Activated naive CD8-positive, alpha-beta T cell treated with anti-CD3 and anti-CD28 coated beads, Interleukin-2, amount 50 U/mL, for 16 hours (primary cell): ENCODE data around the gene TBX18.

Source experiments
- DNase-seq: peaks from one replicate; pipeline ENCODE4 v3.0.0-alpha.2; 2020; ENCODE audit warnings: low read depth, low spot score

The TBX18 gene

DNA sequence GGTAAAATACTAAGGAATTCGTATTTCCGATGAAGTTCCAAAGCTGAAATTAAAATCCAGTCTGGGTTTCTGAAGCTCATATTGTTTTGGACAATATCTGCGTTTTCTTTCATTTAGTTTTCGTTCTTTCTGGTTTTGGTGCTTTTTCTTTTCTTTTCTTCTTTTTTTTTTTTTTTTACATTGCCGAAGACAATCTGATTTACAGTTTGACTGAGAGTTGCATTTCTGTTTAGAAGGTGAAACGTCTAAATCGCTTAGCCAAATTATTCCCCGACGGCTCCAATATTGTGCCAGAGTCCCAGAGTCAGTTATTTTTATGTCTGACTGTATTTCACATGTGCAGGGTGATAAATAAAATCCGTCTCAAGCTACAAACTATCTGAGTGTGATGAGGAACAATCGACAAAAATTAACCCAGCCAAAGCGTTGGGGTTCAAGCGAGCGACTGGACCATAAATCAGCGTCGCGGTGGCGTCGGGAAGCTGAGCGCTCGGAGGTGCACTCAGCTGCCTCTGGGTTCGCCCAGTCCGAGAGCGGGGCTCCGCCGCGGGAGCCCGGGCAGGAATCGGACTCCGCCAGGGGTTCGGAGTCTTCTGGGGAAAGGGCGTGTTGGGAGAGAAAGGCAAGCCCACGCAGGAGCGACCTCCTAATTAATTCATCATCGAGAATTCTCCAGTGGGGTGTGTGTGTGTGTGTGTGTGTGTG lies 8.2 kb upstream of the TBX18 start:
- DNase-seq = no peak

DNA sequence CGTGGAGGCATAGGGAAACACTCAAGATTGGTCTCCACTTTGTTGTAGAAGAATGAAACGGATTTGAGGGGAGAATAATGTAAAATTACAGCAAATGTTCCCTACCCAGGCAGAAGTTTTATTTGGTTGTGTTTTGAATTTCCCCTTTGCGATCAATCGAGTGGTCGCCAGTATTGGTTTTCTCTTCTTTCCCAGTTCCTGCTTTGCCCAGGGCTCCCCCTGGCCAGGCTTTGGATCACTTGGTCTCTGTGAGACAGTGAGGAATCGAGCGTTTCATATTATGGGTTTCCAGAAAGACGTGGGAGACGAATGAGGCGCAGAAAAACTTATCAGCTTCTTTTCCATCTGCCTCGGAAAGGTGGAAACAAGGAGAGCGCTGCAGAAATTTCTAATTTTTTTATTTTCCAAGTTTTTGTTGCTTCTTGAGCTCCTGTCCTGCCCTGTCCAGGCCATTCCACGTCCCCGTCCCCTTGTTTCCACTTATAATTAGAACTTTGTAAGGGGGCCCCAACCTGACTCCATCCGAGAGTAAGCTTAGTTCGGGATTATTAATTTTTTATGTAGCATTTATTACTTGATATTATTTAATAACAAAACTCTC lies 7.5 kb upstream of the TBX18 start:
- DNase-seq = no peak

DNA sequence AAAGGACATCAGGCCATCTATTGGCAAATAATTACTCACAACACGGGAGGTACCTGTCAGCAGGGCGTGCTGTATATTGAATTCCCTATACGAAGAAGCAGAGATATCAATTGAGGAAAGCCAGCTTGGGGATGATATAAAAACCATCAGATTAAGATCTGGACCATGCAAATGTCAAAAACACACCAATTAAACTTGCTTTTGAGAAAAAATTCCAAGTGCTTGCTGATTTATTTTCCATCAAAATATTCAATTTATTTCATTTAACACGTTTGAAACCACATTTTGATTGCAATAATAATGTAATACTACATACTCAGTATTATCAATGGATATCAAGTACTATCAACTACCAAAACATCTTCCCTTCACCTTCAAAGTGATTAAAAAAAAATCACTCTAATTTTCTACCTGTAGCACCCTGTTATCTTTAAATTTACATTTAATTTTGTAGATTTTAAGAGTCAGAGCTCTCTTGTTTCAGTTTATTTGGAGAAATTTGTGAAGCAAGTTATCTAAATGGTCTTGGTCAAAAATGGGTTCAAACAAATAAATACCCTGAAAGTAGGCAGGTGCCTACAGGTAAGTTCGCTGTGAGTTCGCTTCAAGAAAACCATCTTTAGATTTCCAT lies 6.8 kb upstream of the TBX18 start:
- DNase-seq = no peak

DNA sequence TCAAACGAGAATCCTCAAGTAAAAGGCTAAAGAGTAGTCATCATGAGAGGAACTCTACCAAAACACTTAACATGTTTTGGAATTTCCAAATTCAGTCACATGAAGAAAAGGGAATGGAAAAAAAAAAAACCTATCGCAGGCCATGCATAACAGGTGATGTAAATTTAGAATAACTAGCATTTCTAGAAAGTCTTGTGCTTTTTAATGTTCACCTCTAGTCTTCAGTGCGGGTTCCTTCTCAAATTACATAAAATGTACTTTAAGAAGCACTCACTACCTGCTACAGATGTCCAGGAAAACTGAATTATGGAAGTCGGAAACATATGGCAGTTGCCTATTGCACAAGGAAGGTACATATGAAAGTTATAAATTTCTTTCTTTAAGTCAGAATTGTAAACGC lies 6.1 kb upstream of the TBX18 start:
- no peak for DNase-seq

DNA sequence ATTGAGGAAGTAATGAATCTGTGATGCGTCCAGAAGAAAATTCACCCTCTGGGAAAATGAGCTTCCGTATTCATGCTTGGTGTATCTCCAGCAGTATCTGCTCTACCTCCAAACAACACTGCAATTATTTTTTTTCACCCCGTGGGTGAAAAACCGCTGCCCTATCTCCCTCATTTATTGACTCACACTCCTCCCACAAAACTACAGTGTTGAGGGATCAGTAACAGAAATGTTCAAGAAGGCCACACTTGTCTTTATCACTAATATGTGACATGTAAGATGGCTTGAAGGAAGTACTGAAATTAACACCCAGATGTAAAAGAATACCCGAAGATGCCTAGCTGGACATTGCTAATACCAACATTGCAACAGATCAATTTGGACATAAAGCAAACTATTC lies 4.9 kb upstream of the TBX18 start:
- DNase-seq = no peak

DNA sequence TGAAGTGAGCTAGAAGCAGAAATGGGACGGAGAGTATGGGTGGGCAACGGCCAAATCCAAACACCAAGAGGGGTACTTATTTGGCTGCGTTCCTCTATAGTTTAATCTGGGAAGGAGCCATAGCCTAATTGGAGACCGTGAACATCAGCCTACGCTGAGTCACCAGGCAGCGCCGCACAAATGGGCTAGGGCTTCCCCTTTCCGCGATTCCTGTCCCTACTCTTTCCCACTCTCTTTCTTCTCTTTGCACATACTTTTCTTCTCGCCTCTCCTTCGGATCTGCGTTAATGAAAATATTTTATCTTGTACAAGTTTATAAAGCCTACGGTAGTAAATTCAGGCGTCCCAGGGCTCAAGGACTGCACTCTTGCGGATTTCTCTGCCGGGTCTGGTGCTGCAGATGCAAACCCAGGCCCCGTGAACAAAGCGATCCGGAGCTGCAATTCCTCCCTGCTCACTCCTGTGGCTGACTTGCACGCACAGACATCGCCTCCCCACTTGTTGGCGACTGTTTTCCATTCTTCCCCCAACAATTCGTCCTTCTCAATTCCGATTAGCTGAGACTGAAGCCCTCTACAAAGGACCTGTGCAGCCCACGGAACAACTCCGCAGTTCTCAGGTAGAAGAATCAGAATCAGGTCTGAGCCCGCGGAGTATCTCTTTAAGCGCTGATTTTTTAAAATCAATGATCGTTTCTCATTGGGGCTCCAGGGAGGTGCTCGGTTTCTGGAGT lies 4.2 kb upstream of the TBX18 start:
- no peak for DNase-seq

DNA sequence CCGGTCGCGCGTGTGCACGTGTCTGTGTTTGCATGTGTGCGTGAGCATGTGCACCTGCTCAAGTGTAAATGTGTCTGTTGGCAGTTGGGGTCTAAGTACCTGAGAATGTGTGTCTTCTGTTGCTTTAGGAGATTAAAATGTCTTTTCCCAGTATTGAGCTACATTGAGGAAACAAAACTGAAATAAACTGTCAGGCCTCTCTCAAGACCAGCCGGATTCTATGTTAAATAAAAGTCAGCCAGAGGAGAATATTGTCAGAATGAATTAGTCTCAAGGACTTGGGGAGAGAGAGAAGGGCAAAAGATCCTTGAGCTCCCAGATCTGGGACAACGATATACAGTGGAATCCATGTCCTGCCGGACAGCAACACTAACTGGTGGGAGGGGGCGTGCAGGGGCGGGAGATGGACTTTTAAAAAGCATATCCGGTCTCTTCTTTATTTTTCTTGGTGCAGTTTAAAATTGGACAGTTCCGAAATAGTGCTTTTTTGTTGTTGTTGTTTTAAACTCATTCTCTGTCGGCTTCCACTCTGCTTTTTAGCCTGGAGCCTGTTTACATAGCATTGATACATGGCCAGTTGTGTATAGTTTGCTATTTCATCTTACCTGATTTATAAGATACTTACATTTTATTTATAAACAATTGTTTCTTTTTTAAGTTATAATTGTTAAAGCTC lies 3.3 kb upstream of the TBX18 start:
- no peak for DNase-seq

DNA sequence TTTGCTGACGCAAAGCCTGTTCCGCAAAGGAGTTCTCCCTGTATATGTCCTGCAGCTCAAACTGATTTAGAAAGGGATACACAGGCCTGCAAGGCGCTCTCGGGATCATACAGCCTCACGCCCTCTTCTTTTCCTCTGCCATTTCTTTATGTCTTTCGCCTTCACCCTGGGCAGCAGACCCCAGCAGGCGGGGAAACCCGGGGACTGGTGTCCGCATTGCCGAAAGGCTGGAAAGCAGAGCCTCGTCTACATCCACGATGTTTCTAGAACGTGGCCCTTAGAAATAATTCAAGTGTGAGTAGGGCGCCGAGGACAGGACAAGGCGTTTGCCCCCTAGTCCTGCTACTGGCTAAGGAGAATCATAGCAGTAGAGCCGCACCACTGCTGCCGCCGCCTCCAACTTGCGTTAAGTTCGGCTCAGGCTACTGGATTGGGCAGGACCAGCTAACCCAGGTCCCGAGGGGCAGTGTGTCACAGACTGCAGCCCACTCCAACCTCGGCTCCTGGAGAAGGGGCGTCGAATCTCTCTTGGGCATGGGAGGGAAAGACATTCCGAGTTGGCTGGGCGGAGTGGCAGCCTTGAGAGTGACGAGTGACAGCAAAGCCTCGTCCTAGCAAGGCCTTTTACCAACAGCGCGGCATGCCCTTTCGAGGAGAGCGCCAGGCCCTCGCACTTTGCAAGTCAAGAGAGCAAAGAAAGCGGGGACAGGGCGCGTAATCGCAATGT lies 2.6 kb upstream of the TBX18 start:
- DNase-seq = no peak

DNA sequence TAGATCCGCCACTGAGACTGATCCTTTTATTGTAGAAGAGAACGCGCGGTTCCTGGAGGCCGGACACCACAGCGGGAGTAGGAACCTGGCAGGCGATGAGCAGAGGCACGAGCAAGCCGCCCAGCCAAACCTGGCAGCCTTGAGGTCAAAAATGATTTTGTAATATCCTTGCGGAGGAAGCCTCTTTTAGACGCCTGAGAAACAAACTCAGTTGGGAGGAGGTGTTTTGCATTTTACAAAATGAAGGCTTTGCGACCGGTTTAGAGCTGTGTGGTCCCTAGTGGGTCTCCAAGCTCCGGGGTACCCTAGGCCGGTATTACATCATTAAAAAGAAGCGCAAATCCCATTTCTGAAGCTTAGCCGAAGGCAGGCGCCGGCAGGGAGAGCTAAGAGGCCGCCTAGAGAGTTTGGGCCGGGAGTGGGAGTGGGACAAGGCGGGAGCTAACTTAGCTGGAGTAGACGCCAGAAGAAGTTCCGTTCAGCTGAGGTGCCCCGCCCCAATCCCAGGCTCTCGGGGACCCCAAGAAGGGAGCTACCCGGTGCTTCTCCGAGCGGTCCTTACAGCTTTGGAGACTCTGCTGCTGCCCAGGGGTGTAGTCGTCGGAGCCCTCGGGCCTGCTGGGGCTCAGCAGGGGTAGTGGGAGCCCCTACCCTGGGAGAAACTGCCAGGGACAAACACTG lies 1.9 kb upstream of the TBX18 start:
- DNase-seq = no peak

DNA sequence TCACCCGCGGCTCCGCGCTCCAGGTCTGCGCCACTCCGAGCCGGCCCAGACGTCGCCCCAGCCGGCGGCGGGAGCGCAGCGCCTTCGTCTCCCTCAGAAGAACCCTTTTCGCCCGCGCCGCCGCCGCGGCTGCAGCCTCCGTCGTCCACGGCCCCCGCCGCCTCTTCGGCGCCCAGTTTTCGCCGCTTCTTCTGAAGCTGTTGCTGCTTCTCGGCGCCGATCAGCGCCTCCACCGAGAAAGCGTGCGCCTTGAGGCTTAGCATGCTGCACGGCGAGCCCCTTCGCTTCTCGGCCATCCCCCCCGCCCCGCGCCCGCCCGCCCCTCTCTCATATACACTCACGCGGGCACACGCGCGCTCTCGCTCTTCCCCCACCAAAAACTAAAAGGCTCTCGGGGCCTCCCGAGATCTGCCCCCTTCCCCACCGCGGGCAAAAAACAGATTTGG lies 489 bp downstream of the TBX18 start:
- no peak for DNase-seq

DNA sequence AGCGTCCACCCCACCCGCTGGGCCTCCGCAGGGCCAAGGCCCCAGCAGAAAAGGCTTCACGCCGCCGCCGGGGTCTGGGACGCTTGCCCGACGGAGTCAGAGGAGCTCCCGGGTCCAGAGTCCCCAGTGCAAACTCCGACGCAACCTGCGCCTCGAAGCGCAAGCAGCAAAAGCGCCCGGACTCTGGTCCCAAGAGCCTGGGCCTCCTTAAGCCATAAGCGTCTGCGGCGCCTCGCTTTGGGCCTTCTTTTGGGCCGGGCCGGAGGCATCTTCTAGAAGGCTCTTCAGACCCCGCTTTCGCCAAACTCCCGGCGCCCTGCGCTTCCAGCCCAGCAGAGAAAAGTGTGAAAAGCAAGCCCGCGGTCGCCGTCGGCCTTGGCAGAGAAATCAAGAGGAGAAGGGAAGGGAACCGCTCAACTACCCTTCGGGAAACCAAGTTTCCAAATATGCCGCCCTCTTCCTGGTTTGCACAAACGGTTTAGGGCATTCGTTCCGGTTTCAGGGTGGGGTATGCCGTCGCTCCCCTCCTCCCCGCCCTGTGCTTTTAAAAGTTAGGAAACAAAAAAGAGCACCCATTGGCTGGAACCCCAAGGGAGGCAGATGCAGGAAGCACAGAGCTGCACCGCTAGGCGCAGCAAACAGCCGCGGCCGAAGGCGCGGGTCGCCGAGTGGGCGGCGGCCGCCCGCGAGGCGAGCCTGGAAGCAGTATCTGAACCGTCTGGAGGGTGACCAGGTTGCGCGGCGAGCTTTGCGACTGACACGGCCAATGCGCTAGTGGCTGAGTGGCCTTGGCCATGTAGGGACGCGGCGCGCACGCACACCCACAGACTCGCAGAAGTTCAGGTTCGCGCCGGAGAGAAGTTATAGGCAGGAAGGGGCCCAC lies 1.2 kb downstream of the TBX18 start:
- no peak for DNase-seq

DNA sequence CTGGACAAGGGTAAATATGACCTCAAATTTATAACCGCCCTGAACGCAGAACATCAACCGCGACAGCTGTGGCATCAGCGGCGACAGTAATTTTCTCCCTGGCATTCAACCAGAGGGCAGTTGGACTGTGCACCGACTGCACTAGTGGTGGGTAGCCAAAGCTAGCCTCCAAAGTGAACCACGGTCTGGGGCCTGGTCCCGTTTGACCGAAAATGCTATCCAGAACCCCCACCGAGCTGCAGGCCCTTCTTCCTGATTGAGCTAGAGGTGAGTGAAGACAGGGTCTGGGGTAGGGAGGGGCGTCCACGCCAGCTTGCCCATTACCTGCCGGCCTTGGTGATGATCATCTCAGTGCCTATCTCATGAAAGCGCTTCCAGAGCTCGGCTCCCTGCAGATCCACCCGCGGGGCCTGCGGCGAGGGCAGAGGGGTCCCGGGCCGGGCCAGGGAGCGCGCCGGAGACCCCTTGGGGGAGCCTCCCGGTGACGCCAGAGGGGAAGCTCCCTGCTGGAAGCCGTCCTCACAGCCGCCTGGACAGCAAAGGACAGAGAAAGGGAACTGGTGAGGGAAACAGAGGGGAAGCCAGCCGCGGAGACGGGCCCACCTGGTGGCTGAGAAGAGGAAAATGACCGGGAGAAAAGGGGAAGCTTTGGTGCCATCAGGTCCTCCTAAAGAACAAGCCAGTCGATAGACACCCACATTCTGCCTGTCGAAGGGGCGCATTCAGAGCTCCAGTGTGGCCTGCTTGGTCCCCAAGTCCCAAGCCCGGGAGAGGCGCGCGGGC lies 2.0 kb downstream of the TBX18 start:
- DNase-seq = no peak

DNA sequence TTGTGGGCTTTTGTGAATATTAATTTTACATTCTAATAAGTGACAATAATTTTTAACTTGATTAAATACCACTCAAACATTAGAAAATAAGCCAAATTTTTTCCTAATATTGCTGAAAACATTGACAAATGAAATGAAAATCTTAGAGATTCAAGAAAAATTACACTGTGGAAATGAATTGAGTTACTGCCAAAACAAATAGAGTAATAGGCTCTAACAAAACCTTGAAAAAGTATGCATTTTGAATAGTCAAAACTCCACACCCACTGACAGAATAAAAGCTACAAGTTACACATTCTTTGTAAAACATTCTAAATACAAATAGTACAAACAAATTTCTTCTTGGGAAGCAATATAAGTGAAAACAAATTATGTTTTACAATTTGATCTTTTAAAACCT lies 5.9 kb downstream of the TBX18 start:
- DNase-seq = no peak

DNA sequence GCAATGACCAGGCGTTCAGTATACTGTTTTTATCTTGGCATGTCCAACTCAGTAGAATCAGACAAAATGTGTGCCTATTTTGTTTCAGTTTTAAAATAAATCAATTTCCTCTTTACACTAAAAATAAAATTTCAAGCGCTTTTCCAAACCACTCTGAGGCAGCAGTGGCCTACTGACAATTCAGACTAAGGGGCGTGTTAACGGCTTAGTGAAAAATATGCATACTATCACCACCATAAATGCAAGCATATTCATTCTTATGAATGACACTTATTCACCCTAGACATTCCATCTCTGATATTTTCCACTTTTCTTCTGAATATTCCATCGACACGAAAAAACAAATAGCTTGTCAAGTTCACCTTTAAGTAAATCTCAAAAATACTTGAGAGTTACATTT lies 7.5 kb downstream of the TBX18 start:
- no peak for DNase-seq

DNA sequence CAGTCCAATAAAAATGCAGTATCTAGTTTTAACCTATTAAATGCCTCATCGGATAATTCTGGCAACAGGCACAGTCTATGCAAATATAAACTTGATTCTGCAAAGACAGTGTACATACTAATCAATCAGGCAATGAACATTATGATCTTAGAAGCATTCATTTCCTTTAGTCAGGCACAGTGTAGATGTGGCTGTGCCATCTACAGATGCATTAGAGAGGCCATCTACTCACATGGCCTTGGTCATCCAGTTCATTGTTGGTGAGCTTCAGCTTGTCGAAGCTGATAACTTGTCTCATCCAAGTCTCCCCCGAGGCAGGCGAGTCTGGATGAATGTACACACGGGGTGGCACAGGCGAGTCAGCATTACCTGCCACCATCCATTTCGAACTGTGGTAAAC lies 7.9 kb downstream of the TBX18 start:
- DNase-seq = no peak

DNA sequence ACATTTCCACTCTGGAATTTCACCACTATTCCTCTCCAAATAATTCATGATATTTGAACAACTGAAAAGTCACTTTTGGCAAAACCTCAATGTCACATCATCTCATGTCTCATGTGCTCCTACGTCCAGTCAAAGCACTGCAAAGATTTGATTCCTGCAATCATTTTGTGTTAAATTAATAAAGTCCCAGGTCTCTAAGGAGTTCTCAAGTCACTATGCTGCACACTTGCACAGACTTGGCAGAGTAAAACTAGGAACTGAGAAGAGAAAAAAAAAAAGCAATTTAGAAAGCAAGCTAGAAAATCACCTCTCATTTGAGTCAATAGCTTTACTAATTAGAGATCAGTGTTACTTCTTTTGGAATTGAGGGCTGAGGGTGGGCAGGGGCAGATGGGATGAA lies 11.2 kb downstream of the TBX18 start:
- DNase-seq = no peak

DNA sequence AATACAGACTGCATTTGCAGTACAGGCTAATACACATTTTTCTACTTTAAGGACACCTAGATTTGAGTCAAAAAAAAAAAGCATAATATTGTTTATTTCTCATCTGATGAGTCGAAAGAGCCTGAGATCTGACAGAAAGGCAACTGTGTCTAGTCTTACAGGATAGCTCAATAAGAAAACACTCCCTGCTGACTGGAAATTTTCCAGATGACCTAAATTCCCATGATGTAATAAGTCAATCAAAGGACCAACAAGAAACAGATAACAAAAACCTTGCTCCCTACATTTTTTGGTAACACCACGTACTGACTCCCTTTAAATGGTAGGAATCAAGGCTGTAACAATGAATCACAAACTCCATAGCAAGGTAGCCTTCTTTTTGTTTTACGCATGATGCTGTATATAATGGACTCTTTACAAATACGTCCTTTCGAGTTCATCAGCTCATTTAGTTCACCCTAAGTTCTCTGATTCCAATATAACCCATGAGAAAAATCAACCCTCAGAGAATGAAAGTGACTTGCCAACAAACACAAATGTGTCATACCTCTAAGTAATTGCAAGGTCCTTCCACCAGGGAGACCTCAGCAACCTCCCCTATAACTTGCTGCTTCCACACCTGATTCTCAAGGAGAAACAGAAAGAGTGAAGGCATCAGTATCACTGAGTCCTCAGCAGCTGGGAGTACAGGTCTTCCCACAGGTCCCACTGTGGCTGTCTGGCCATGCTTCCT lies 12.1 kb downstream of the TBX18 start:
- no peak for DNase-seq

DNA sequence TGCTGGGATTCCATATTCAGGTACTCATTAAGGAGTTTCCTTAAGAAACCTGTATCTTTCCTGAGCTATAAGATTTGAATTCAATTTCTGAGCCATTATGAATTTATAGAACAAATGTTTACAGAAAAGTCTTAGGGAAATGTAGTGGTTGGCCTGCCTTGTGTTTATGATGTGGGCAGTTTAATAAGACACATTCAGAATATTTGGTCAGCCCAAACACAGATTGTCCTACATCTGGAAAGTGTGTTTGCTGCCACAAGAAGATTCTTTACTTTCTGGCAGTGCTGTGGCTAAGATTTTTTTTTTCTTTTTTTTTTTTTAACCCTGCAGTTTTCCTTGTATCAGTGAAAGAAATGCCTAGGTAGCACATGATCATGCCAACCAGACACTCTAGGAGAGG lies 15.2 kb downstream of the TBX18 start:
- no peak for DNase-seq
